KMS-11 (cell line): ENCODE data around the gene TSC22D3.

Source experiments
- H2AFZ ChIP-seq: fragments of 200-600 bp; sonication (generic); 2 replicates; pipeline ENCODE4 v1.6.1; 2016; ENCODE audit warnings: antibody characterized with exemption, mixed run types, low read depth
- H3K27ac ChIP-seq: fragments of 200-600 bp; sonication (generic); 2 replicates; pipeline ENCODE4 v1.6.1; 2016; ENCODE audit warnings: mild to moderate bottlenecking, mixed run types
- H3K27me3 ChIP-seq: fragments of 200-600 bp; sonication (generic); 2 replicates; pipeline ENCODE4 v1.6.1; 2017; ENCODE audit warnings: mild to moderate bottlenecking, low read depth, mixed run types, moderate library complexity; ENCODE audit not compliant: insufficient read depth
- H3K36me3 ChIP-seq: fragments of 200-600 bp; sonication (generic); 2 replicates; pipeline ENCODE4 v1.6.1; 2017; ENCODE audit warnings: mild to moderate bottlenecking, mixed run types; ENCODE audit not compliant: insufficient read depth
- H3K4me1 ChIP-seq: fragments of 200-600 bp; sonication (generic); 2 replicates; pipeline ENCODE4 v1.6.1; 2016; ENCODE audit warnings: mild to moderate bottlenecking, low read depth, mixed run types; ENCODE audit not compliant: poor library complexity, severe bottlenecking
- H3K4me2 ChIP-seq: fragments of 200-600 bp; sonication (generic); 2 replicates; pipeline ENCODE4 v1.7.0; 2016; ENCODE audit warnings: mild to moderate bottlenecking, mixed run types
- H3K4me3 ChIP-seq: fragments of 200-600 bp; sonication (generic); IDR thresholded peaks from 2 replicates; pipeline ENCODE4 v1.6.1; 2017; ENCODE audit warnings: low read depth, low read length, mixed read lengths; ENCODE audit not compliant: insufficient read depth
- H3K79me2 ChIP-seq: fragments of 200-600 bp; sonication (generic); 2 replicates; pipeline ENCODE4 v1.6.1; 2016; ENCODE audit warnings: low read depth, mixed run types; ENCODE audit not compliant: insufficient read depth
- H3K9ac ChIP-seq: fragments of 200-600 bp; sonication (generic); 2 replicates; pipeline ENCODE4 v1.6.1; 2016; ENCODE audit warnings: mild to moderate bottlenecking, mixed run types
- H4K20me1 ChIP-seq: fragments of 200-600 bp; sonication (generic); 2 replicates; pipeline ENCODE4 v1.6.1; 2016; ENCODE audit warnings: mild to moderate bottlenecking, mixed run types; ENCODE audit not compliant: insufficient read depth
- TF ChIP-seq, protein P1 (sequence below): fragments of 200-600 bp; sonication (generic); conservative IDR thresholded peaks from 2 replicates; pipeline ENCODE4 v1.6.1; 2017; ENCODE audit warnings: low read depth, mild to moderate bottlenecking, antibody characterized with exemption, low read length, moderate library complexity, mixed read lengths

The TSC22D3 gene

DNA sequence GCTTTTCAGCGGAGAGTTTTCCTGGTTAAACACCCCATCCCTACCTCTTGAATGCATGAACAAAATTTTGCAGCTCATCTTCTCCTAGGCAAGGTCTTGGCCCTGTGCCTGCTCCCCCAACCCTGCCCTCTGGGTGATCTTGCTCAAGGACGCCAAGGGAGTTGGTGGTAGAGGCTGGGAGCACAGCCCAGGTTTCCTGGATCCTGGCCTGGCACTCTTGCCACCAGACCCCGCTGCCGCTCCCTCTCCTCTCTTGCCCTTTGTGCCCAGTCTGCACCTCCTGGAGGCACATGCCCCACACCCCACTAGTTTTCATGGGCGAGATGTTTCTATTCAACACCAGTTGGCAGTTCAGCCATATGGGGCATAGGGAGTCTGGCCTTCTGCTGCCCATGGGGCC is 37.3 kb downstream of the TSC22D3 start:
- TF ChIP-seq, protein P1, sequence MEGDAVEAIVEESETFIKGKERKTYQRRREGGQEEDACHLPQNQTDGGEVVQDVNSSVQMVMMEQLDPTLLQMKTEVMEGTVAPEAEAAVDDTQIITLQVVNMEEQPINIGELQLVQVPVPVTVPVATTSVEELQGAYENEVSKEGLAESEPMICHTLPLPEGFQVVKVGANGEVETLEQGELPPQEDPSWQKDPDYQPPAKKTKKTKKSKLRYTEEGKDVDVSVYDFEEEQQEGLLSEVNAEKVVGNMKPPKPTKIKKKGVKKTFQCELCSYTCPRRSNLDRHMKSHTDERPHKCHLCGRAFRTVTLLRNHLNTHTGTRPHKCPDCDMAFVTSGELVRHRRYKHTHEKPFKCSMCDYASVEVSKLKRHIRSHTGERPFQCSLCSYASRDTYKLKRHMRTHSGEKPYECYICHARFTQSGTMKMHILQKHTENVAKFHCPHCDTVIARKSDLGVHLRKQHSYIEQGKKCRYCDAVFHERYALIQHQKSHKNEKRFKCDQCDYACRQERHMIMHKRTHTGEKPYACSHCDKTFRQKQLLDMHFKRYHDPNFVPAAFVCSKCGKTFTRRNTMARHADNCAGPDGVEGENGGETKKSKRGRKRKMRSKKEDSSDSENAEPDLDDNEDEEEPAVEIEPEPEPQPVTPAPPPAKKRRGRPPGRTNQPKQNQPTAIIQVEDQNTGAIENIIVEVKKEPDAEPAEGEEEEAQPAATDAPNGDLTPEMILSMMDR = no peak
- Histone ChIP-seq H3K79me2 (no peaks in the 10 kb centered on the region), H3K27ac (no peak overlapping the region), H3K27me3 (no peaks in the 10 kb centered on the region), H2AFZ (no peak overlapping the region), H3K4me1 (peaks cover 21% of the 10 kb centered on the region), H3K9ac (no peak overlapping the region), H3K4me2 (no peak overlapping the region), H3K36me3 (no peaks in the 10 kb centered on the region), H4K20me1 (no peaks in the 10 kb centered on the region), H3K4me3 (no peak overlapping the region)

DNA sequence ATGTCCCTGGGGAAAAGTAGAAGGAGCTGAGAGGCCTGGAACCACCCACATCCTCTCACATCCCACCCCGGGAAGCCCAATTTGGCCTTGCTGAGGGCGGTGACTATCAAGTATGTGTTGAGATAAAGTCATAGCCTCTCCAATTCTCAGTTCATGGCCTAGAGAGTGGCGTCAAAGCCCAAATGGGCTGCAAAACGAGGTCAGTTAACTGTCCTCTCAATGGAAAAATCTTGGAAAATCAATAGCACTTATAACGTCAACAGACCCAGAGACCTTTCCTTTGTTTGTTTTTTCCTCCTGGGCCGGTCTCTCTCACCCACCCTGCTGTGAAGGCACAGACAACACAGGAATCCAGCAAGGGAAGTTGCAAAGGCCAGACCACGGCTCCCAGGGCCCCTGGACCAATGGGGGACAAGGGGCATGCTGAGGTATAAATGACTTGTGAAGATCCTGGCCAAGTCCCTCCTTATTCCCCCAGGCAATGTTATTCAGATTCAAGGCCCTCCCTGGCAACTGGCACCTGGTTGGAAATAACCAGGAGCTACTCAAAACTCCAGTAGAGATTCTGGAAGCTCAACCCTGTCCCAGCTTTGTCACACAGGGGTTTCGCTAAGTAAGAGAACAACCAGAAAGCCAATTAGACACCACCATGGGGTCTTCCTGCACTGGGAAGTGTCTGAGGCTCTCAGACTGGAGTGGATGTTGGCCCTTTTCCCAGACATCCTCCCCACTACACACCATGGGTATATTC is 38.6 kb downstream of the TSC22D3 start:
- no peak overlapping the region for H3K4me2 ChIP-seq
- TF ChIP-seq, protein P1 = no peak
- H3K27ac ChIP-seq = no peak overlapping the region
- H3K4me1 ChIP-seq = peaks cover 17% of the 10 kb centered on the region
- no peak overlapping the region for H3K9ac ChIP-seq
- H4K20me1 ChIP-seq = no peaks in the 10 kb centered on the region
- no peaks in the 10 kb centered on the region for H3K27me3 ChIP-seq
- no peak overlapping the region for H3K4me3 ChIP-seq
- no peaks in the 10 kb centered on the region for H3K79me2 ChIP-seq
- H3K36me3 ChIP-seq = no peaks in the 10 kb centered on the region
- H2AFZ ChIP-seq = no peak overlapping the region

DNA sequence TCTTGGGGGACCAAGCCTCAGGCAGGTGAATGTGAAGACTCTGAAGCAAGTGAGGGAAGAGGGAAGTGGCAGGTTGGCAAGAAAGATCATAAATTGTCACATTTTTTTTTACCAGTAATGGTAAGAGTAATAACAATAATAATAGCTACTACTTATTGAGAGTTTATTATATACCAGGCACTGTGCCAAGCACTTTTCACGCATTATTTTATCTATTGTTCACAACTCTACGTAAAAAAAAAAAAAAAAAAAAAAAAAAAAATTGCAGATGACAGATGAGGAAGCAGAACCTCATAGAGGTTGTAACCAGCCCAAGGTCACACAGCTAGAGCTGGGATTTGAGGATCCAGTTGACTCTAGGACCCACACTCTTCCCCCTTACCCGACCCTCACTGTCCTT is 40.9 kb downstream of the TSC22D3 start:
- H2AFZ ChIP-seq = no peak overlapping the region
- no peak overlapping the region for H3K27ac ChIP-seq
- no peak overlapping the region for H3K4me2 ChIP-seq
- no peaks in the 10 kb centered on the region for H4K20me1 ChIP-seq
- H3K9ac ChIP-seq = no peak overlapping the region
- TF ChIP-seq, protein P1 = no peak
- H3K79me2 ChIP-seq = no peaks in the 10 kb centered on the region
- H3K4me3 ChIP-seq = no peak overlapping the region
- no peaks in the 10 kb centered on the region for H3K27me3 ChIP-seq
- no peaks in the 10 kb centered on the region for H3K36me3 ChIP-seq
- H3K4me1 ChIP-seq = peaks cover 26% of the 10 kb centered on the region

DNA sequence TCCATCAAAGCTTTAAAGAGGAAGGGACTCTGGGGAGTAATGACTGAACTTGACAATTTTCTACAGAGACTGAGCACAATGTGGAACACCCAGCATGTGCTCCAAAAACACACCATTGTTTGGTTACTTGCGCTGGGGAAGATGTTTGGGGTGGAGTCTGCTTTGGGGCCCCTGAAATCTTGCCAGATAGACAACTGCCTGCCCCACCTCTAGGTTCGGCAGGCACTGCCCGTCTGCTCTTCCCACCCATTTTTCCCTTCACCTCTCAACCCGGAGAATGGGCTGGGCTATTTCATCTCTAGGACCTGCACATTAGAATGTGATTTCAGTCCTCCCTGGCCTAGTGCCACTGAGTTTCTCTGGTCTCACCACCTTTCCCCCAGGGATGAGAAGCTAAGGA is 41.9 kb downstream of the TSC22D3 start:
- no peak overlapping the region for H3K9ac ChIP-seq
- H3K79me2 ChIP-seq = no peaks in the 10 kb centered on the region
- no peaks in the 10 kb centered on the region for H3K36me3 ChIP-seq
- H3K4me3 ChIP-seq = no peak overlapping the region
- H3K27me3 ChIP-seq = no peaks in the 10 kb centered on the region
- H2AFZ ChIP-seq = no peak overlapping the region
- no peak overlapping the region for H3K4me2 ChIP-seq
- H3K27ac ChIP-seq = no peak overlapping the region
- no peaks in the 10 kb centered on the region for H4K20me1 ChIP-seq
- TF ChIP-seq, protein P1 = no peak
- H3K4me1 ChIP-seq = peaks cover 35% of the 10 kb centered on the region
